NCI-H146 treated with DMSO at 0.1 percent for 48 hours (cell line): ENCODE results near the gene ZCCHC14.
"Not testable (repeated sequence)": the region's sequence is repeated elsewhere in the genome, so short reads cannot be mapped to it uniquely, and the experiment has no call there.

Experiments used
- DNase-seq: peaks from one replicate; lab custom pipeline; 2025; ENCODE audit not compliant: unreplicated experiment; lab: John Stamatoyannopoulos, UW

Gene ZCCHC14

GRCh38 chr16:87497767-87498290 lies 5.0 kb upstream of the ZCCHC14 start:
- DNase-seq: not testable (repeated sequence)

DNA sequence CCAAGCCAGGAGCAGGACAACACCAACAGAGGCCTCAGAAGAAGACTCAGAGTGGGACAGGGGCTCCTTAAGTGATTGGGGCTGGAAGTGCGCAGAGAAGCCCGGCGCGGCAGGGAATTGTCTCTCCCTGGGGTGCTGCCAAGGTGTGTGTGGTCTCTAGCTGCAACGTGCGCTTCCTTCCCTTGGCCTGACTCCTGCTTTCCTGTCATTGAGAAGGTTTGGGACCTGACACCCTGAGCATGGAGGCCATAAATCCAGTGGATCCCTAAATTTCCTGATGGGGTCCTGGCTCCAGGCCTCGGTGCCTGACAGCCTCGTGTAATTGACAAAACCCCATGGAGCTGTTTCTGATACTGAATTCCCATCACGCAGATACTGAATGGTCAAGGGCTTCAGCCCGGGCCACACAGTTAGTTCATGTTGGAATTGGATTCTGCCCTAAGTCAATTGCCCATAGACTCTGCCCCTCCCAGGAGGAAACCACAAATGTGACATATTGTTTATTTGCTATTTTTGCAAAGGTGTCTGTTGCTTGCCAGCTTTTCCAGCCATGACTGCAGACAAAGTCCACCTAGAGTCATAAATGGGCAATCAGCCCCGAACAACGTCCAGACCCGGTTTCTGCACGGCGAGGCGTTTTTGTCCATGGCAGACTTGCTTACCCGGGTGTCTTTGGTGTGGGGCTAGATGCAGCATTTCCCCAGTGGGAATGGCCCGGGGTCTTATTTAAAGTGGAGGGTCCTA lies 4.4 kb upstream of the ZCCHC14 start:
- not testable (repeated sequence) for DNase-seq

DNA sequence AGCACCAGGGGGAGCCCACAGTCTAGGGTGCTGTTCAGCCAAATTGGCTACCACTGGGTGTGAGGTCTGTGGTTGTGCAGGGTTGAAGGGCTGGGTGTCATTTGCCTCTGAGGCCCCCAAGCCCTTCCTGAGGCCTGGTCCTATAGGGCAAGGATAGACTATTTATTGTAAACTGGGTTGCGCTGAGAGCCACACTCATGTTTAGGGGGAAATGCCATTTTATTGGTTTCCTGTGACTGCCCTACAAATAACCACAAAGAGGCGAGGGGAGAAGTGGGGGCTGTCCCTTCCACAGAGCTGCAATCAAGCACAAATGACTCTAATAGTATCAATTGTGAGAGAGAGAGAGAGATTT lies 3.6 kb upstream of the ZCCHC14 start:
- DNase-seq: no peak

DNA sequence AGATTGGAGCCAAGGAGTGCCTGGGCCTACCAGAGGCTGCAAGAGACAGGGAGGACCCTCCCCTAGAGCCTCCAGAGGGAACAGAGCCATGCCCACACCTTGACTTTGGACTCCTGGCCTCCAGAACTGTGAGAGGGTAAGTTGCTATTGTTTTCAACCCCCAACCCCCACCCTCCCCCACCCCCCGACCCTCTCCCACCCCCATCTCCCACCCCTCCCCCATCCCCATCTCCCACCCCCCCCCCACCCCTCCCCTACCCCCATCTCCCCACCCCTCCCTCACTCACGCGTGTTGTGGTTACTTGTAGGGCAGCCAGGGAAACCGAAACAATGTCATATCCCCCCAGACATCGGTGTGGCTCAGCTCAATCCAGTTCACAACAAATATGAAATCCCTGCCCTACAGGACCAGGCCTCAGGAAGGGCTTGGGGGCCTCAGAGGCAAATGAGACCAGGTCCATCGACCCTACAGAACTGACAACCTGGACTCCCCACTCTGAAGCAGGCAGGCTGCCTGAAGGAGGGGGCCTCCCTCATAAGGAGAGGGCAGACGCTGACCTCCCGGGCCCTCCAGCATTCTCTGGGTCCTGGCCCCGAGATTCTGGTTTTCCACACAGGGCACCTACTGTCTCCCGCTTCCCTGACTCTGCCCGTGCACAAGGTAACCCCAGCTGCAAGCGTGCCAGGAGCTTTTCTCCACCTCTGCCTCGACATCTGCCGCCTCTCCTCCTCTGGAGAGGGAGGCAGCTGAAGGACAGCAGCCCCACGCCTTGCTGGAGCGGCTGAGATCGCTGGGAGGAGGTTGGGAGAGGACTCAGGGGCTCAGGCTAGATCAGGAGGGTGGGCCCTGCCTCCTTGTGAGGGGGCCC lies 3.0 kb upstream of the ZCCHC14 start:
- DNase-seq: no peak

DNA sequence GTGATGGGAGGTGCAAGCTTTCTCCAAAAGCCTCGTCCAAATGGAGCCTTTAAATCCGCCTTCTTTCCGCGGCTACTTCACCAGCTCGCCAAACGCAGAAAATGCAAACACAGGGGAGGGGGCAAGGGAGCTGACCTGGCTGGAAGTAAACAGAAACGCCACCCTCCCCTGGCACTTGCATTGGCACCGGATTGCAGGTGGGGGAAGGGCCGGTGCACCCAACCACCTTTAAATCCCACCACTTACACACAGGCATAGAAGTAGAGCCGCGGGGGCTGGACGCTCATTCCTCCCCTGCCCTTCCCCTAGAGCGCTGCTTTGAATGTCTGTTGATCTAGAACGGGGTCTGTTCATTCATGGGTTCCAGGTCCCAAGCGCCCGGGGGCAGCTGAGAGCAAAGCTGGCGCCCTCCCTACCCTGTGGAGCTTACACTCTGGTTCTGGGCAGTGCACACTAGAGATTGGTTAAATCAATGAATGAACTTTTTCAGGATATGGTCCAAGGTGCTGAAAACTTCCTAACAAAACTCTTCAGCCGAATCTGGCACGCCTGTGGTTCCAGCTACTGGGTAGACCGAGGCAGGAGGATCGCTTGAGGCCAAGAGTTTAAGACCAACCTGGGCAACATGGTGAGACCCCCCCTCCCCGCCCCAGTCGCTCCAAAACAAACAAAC lies 920 bp upstream of the ZCCHC14 start:
- no peak for DNase-seq

- no peak for DNase-seq
Observed at GRCh38 chr16:87492291-87492630, 563 bp downstream of the ZCCHC14 start.

DNA sequence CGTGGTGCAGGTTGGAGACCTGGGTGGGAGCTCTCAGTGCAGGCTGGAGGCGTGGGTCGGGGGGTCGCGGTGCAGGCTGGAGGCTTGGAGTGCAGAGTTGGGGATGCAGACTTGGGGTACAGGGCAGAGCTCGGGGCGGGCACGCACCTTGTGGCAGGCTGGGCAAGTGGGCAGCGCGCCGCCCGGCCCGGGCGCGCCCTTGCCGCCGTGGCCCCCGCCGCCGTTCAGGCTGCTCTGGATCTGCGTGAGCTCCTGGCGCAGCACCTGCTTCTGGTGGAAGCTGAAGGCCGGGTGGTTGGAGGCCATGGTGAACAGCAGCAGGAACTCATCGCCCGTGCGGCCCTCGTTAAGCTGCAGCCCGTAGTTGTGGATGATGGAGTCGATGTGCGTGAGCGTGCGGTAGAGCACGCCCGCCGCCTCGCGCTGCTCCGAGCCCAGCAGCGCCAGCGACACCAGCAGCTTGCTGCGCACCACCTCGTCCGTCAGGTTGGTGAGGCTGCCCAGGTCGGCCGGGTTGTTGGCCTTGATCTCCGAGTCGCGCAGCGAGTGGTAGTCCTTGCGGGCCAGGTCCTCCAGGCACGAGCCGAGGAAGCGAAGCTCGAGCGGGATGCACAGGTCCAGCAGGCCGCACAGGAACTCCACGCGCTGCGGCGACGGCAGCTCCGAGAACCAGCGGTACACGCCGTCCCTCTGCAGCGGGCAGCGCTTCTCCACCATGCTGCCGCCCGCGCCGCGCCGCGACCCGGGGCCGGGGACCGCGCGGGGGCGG lies 1.1 kb downstream of the ZCCHC14 start:
- DNase-seq: no peak

DNA sequence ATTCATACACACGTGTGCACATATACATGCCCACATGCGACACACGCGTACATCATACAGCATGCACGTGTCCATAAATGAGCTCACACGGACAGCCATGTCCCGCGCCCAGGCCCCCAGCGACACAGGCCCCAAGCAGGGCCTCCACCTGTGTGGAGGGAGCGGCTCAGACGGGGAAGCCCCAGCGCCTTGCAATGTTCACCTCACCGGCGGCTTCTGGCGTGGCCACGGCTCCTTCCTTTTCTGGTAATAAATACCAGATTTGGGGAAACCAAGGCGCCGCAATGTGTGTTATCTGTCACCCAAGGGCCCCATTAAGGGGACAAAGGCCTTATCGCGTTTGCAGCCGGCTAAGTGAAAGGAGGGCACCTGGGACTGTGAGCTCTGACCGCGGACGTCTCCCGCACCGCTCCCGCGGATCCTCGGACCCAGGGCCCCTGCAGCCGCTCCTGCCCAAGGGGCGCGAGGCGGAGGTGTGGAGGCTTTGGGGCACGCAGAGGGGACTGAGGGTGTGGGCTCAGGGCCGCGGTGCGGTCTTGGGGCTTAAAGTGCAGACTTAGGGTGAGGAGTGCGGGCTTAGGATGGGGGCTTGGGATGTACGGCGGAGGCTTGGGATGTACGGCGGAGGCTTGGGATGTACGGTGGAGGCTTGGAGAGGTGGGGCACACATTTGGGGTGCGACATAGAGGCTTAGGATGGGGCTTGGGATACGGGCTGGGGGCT lies 1.9 kb downstream of the ZCCHC14 start:
- DNase-seq: not testable (repeated sequence)

GRCh38 chr16:87490096-87490798 lies 2.6 kb downstream of the ZCCHC14 start:
- no peak for DNase-seq

GRCh38 chr16:87489434-87490045 lies 3.3 kb downstream of the ZCCHC14 start:
- DNase-seq: no peak

- not testable (repeated sequence) for DNase-seq
Observed at GRCh38 chr16:87488960-87489359, 3.9 kb downstream of the ZCCHC14 start.

GRCh38 chr16:87487361-87487924 lies 5.4 kb downstream of the ZCCHC14 start:
- DNase-seq: no peak

- DNase-seq: no peak
Observed at GRCh38 chr16:87486713-87487247, 6.0 kb downstream of the ZCCHC14 start.

DNA sequence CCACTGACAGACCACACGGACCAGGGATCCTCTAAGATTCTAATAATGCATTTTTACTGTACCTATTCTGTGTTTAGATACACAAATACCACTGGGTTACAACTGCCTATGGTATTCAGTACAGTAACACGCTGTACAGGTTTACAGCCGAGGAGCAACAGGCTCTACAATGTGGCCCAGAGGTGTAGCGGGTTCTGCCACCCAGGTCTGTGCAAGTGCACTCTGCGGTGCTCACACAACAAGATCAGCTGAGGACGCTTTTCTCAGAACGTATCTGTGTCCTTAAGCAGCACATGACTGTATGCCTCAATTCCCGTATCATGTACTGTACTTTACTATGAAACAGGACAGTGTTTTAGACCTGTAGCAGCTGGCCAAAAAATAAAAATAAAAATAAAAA lies 6.5 kb downstream of the ZCCHC14 start:
- no peak for DNase-seq

DNA sequence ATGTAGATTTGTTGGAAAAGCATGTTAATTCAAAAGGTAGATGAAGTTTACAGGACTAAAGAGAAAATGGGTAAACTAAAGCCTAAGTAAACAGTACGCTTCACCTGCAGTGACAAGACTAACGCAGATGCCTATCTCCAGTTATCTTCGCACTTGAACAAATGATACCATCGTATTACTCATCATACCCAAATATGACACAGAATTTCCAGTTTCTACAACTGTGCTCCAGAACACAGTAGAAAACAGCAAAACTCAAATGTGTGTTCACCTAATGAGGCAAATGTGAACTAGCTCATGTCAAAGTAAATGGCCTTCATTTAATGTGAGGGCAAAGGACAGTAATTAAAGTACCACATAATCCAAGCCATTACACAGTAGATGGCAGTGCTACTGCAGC lies 7.0 kb downstream of the ZCCHC14 start:
- DNase-seq: not testable (repeated sequence)

DNA sequence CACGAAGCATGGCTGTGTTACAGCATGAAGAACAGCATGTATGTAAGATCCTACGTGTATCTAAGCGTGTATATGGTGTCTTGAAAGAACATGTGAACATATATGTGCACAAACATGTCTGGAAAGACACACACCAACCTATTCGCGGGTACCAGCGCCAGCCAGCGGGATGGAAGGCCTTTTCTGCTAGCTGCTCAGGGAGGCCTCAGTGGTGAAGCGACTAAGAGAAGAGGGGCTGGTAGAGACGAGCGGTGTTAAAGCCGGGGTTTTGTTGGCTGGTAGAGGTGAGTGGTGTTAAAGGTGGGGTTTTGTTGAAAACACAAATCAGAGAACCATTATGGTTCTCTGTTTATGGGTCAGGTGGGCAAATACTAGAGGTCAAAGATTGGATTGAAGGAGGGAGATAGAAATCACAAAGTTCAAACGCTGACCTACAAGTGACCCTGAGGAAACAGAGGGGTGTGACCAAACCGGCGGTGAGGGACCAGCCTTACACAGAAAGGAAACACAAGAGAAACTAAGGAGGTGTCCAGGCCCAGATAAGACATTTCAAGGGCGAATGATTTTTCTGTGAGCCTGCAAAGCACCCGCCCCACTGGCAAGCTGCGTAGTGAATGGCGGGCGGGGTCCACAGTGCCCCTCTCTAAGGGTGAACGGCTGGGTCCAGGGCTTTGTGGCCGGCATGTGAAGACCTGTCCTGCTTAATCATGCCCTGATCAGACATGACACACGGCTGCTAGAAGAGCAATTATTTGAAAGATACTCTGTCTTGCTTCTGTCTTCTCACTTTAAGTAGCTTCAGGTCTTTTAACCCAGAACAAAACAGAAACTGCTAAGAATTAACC lies 8.1 kb downstream of the ZCCHC14 start:
- no peak for DNase-seq

DNA sequence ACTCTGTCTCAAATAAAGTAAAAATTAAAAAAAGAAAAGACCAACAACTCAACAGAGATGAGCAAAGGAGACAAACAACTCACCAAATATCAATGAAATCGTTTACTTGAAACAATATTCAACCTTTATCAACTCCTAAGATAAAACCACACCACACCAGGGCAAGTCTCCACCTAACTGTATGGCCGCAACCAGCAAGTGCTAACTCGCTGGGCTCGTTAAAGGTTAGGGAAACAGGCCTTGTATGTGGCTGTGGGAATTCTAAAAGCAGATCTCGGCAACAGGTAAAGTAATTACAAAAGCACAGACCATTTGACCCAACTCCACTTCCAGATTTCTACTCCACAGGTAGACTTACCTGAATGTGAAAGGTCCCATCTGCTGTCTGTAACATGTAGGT lies 9.3 kb downstream of the ZCCHC14 start:
- no peak for DNase-seq

DNA sequence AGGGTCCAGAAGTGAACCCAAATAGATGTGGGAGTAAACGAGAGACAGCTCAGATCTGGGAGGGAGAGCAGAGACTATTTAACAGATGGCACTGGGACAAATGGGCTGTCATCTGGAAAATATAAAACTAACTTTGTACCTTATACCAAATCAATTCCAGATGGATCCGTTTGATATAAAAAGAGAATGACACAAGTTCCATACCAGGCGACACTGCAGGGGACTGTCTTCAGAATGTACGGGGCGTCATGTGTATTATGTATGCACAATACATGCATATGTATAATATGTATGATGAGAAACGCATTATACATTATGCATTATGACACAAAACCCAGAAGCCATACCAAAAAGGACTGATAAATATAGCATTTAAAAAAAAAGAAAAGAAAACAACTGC lies 10.2 kb downstream of the ZCCHC14 start:
- DNase-seq: not testable (repeated sequence)
